ENCODE results near the gene MYLK4. TPM values are rescaled to one million over a fixed set of nuclear protein-coding genes. Genes with fewer than 3 reads are reported as not detected.

Gene MYLK4
- total and polyA plus RNA-seq, 4 donors, result 0.27 to 1.6 (median 1.0) TPM

DNA sequence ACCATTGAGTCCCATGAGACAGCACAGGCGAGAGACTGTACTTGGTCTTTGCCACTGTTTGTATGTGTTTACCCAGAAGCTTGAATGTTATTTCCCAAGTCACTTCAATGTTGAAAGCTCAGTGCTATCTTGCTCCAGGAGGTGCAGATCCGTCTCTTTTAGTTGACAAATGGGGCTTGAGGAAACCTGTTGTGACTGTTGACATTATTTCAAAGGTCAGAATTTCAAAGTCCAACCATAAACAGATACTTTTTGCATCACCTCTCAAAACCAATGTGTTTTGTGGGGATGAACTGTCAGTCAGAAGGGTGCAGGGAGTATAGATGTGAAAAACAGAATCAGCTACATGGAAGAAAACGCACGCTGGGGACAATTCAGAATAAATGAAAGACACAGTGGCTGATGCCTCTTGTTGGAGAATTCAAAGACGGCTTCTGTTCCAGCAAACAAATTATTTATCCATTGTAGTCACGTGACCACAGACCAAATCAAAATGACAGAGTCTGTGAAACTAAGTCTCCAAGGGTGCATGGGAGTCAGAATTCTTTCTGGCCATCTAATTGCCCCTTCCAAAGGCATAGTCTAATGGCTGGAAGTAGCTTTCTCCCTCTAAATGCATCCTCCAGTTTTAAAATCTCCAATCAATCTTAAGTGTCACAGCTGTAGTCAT, 83.7 kb downstream of the MYLK4 start:
- no peaks in the 10 kb centered on the region for H3K36me3 ChIP-seq (ENCODE audit: control insufficient read depth in 4 of 4, insufficient read depth in 4 of 4, low read length in 4 of 4)
- TF ChIP-seq, protein P1, sequence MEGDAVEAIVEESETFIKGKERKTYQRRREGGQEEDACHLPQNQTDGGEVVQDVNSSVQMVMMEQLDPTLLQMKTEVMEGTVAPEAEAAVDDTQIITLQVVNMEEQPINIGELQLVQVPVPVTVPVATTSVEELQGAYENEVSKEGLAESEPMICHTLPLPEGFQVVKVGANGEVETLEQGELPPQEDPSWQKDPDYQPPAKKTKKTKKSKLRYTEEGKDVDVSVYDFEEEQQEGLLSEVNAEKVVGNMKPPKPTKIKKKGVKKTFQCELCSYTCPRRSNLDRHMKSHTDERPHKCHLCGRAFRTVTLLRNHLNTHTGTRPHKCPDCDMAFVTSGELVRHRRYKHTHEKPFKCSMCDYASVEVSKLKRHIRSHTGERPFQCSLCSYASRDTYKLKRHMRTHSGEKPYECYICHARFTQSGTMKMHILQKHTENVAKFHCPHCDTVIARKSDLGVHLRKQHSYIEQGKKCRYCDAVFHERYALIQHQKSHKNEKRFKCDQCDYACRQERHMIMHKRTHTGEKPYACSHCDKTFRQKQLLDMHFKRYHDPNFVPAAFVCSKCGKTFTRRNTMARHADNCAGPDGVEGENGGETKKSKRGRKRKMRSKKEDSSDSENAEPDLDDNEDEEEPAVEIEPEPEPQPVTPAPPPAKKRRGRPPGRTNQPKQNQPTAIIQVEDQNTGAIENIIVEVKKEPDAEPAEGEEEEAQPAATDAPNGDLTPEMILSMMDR (IDR thresholded peaks at IDR 0.05; ENCODE audit: control extremely low read depth, extremely low read depth), result no peak
- no peak overlapping the region for H3K9ac ChIP-seq (ENCODE audit: insufficient read depth in 1 of 2, low read length in 2 of 2)
- DNase-seq (no peak), ATAC-seq (ENCODE audit: insufficient read depth, low FRiP score) (no peak)
- H3K9me3 ChIP-seq (ENCODE audit: control insufficient read depth in 4 of 4, insufficient read depth in 3 of 4, low read length in 3 of 4), result peaks cover 0 to 1% (median 0%) of the 10 kb centered on the region in 4 donors
- peaks cover 0 to 21% (median 3%) of the 10 kb centered on the region in 5 donors for H3K4me1 ChIP-seq (ENCODE audit: control insufficient read depth in 5 of 5, insufficient read depth in 5 of 5, low read length in 5 of 5)
- no peak overlapping the region for H3K27ac ChIP-seq (ENCODE audit: low read depth in 1 of 2, low read length in 1 of 2)
- H3K4me3 ChIP-seq, result no peak overlapping the region
- H3K27me3 ChIP-seq (ENCODE audit: control insufficient read depth in 3 of 3, insufficient read depth in 3 of 3, low read length in 2 of 3), result no peaks in the 10 kb centered on the region
- 90 to 91% methylated on average over 6 of the region's 6 CpGs for WGBS, 2 donors

DNA sequence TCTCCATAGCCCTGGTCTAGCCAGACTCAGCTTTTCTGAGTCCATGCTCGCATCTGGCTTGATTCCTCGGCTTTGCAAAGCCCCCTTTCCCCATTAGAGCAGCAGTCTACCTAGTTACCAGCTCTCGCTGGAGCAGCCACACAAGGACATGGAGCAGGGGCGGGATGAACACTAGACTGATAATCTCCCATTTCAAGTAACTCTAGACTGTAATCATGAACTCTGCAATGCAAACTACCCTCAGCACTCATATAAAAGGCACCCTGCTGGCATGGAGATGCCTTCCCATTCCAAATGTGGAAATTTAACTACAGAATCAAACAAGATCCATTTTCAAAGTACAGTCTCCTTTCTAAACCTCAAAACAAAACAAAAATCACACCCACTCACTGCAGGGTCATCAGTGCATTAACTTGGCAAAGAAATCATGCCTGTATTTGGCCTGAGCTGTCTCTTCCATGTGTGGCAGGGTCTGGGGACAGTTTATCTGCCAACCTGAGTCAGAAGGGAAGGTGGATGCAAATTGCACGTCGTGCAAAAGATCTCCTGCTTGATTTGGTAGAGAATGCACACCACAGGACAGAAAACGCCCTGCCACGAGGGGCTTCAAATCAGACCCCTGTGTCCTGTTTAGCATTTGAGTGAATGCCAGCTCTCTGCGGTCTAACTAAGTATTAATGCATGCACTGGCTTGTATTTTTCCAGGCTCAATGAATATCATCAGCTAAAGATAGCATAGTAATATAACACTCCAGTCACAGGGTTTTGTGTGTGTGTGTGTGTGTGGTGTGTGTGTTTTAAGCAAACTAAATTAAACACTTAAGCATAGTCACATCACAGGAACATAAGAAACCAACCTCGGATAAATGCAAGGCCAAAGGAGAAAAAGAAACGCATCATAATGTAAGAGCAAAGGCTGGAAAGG, 85.3 kb downstream of the MYLK4 start:
- WGBS, 2 donors, result 76 to 79% methylated on average over 11 of the region's 11 CpGs
- Histone ChIP-seq H3K9me3 (ENCODE audit: control insufficient read depth in 4 of 4, insufficient read depth in 3 of 4, low read length in 3 of 4) (no peaks in the 10 kb centered on the region), H3K27ac (ENCODE audit: low read depth in 1 of 2, low read length in 1 of 2) (no peak overlapping the region), H3K36me3 (ENCODE audit: control insufficient read depth in 4 of 4, insufficient read depth in 4 of 4, low read length in 4 of 4) (no peaks in the 10 kb centered on the region), H3K4me3 (no peak overlapping the region), H3K9ac (ENCODE audit: insufficient read depth in 1 of 2, low read length in 2 of 2) (no peak overlapping the region), H3K27me3 (ENCODE audit: control insufficient read depth in 3 of 3, insufficient read depth in 3 of 3, low read length in 2 of 3) (no peaks in the 10 kb centered on the region), H3K4me1 (ENCODE audit: control insufficient read depth in 5 of 5, insufficient read depth in 5 of 5, low read length in 5 of 5) (peaks cover 0 to 21% (median 3%) of the 10 kb centered on the region in 5 donors)
- ATAC-seq (ENCODE audit: insufficient read depth, low FRiP score), result no peak
- peak in 2 of 3 donors; percentile 52 to 68 for DNase-seq
- TF ChIP-seq, protein P1 (IDR thresholded peaks at IDR 0.05; ENCODE audit: control extremely low read depth, extremely low read depth), result no peak

DNA sequence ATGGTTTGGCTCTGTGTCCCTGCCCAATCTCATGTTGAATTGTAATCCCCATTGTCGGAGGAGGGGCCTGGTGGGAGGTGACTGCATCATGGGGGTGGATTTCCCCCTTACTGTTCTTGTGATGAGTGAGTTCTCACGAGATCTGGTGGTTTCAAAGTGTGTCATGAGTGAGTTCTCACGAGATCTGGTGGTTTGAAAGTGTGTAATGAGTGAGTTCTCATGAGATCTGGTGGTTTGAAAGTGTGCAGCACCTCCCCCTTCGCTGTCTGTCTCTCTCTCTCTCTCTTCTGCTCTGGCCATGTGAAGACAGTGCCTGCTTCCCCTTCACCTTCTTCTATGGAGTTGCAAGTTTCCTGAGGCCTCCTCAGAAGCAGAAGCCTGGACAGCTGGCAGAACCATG, 87.6 kb downstream of the MYLK4 start:
- TF ChIP-seq, protein P1 (IDR thresholded peaks at IDR 0.05; ENCODE audit: control extremely low read depth, extremely low read depth), result no peak
- WGBS, 2 donors, result 43 to 72% methylated on average over 4 of the region's 4 CpGs
- ATAC-seq (ENCODE audit: insufficient read depth, low FRiP score), result no peak

More for the DNA sequence above, 87.6 kb downstream of the MYLK4 start:
- no peak for DNase-seq
- Histone ChIP-seq H3K4me3 (no peak overlapping the region), H3K27ac (ENCODE audit: low read depth in 1 of 2, low read length in 1 of 2) (no peak overlapping the region), H3K9me3 (ENCODE audit: control insufficient read depth in 4 of 4, insufficient read depth in 3 of 4, low read length in 3 of 4) (no peaks in the 10 kb centered on the region), H3K9ac (ENCODE audit: insufficient read depth in 1 of 2, low read length in 2 of 2) (no peak overlapping the region), H3K27me3 (ENCODE audit: control insufficient read depth in 3 of 3, insufficient read depth in 3 of 3, low read length in 2 of 3) (no peaks in the 10 kb centered on the region), H3K4me1 (ENCODE audit: control insufficient read depth in 5 of 5, insufficient read depth in 5 of 5, low read length in 5 of 5) (peaks cover 0 to 24% (median 0%) of the 10 kb centered on the region in 5 donors), H3K36me3 (ENCODE audit: control insufficient read depth in 4 of 4, insufficient read depth in 4 of 4, low read length in 4 of 4) (no peaks in the 10 kb centered on the region)

Data from lung (tissue), 12 donors.